ENCODE data around the gene MMP23B. TPM values are rescaled to one million over a fixed set of nuclear protein-coding genes. Genes with fewer than 3 reads are reported as not detected.
"Not testable (repeated sequence)": the region's sequence is repeated elsewhere in the genome, so short reads cannot be mapped to it uniquely, and the experiment has no call there.

The MMP23B gene
- total RNA-seq, 2 donors from 2014 or later = 14.7 to 19.9 TPM

DNA sequence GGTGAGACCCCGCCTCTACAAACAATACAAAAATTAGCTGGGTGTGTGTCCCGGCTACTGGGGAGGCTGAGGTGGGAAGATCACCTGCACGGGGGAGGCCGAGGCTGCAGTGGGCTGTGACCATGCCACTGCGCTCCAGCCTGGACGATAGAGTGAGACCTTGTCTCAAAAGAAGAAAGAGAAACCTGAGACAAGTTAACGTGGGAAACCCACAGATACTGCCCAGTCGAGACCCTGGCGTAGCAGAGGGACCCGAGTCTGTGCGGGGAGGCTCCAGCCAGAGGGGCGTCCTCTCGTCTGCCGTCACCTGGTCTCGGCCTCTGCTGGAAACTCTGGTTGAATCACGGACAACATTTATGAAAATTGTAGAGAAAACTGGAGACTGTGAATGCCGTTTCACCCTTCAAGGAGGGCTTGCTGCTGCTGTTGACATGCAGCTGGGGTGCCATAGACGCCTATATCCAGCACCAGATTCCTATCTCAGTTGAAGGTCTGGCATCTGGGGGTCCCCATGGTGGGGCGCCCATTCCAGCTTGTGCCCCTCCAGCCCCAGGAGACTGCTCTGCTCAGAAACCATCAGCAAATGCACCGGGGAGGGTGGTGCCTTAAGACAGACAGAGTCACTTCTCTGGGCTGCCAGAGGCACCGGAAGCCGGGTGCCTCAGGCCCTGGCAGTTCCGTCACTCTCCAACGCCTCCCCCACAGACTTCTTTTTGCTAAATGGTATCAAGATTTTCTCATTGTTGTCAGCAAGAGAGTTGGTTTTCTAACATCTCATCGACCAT is 40.4 kb downstream of the MMP23B start:
- no peak overlapping the region for H3K27ac Mint-ChIP-seq
- Histone ChIP-seq H3K27ac (ENCODE audit: low read depth, low read length) (no peak overlapping the region), H3K4me1 (ENCODE audit: control insufficient read depth, insufficient read depth, low read length) (no peaks in the 10 kb centered on the region), H3K36me3 (ENCODE audit: control insufficient read depth, insufficient read depth, low read length) (peaks cover 34% of the 10 kb centered on the region), H3K4me3 (ENCODE audit: low read length) (no peak overlapping the region), H3K9ac (ENCODE audit: extremely low read depth, low read length, poor library complexity, severe bottlenecking) (no peak overlapping the region), H3K27me3 (ENCODE audit: control insufficient read depth, insufficient read depth, low read length, poor library complexity, severe bottlenecking) (no peaks in the 10 kb centered on the region), H3K9me3 (ENCODE audit: control insufficient read depth, low read length) (no peaks in the 10 kb centered on the region)
- no peaks in the 10 kb centered on the region for H3K27me3 Mint-ChIP-seq (ENCODE audit: insufficient read depth)
- 95 to 96% methylated on average over 23 to 25 of the region's 25 CpGs for WGBS, 2 experiments (ENCODE audit: insufficient coverage in 1 of 2, insufficient read length in 1 of 2)
- no peak overlapping the region for H3K4me3 Mint-ChIP-seq
- H3K36me3 Mint-ChIP-seq (ENCODE audit: low read depth) = peaks cover 40% of the 10 kb centered on the region
- H3K9me3 Mint-ChIP-seq = no peaks in the 10 kb centered on the region
- TF ChIP-seq, protein P1, sequence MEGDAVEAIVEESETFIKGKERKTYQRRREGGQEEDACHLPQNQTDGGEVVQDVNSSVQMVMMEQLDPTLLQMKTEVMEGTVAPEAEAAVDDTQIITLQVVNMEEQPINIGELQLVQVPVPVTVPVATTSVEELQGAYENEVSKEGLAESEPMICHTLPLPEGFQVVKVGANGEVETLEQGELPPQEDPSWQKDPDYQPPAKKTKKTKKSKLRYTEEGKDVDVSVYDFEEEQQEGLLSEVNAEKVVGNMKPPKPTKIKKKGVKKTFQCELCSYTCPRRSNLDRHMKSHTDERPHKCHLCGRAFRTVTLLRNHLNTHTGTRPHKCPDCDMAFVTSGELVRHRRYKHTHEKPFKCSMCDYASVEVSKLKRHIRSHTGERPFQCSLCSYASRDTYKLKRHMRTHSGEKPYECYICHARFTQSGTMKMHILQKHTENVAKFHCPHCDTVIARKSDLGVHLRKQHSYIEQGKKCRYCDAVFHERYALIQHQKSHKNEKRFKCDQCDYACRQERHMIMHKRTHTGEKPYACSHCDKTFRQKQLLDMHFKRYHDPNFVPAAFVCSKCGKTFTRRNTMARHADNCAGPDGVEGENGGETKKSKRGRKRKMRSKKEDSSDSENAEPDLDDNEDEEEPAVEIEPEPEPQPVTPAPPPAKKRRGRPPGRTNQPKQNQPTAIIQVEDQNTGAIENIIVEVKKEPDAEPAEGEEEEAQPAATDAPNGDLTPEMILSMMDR (conservative IDR thresholded peaks at IDR 0.05) = no peak
- H3K4me1 Mint-ChIP-seq = no peaks in the 10 kb centered on the region
- no peak for DNase-seq

- Mint-ChIP-seq H3K4me1 (peaks cover 13% of the 10 kb centered on the region), H3K36me3 (ENCODE audit: low read depth) (peaks cover 38% of the 10 kb centered on the region)
- not testable (repeated sequence) for H3K4me1 ChIP-seq (ENCODE audit: control insufficient read depth, insufficient read depth, low read length); DNase-seq; H3K27ac ChIP-seq (ENCODE audit: low read depth, low read length); H3K4me3 Mint-ChIP-seq; H3K27ac Mint-ChIP-seq; H3K9me3 Mint-ChIP-seq; H3K27me3 Mint-ChIP-seq (ENCODE audit: insufficient read depth); H3K9ac ChIP-seq (ENCODE audit: extremely low read depth, low read length, poor library complexity, severe bottlenecking); H3K9me3 ChIP-seq (ENCODE audit: control insufficient read depth, low read length); H3K4me3 ChIP-seq (ENCODE audit: low read length); H3K27me3 ChIP-seq (ENCODE audit: control insufficient read depth, insufficient read depth, low read length, poor library complexity, severe bottlenecking)
- 20 to 86% methylated on average over 1 to 14 of the region's 21 CpGs for WGBS, 2 experiments (ENCODE audit: insufficient coverage in 1 of 2, insufficient read length in 1 of 2)
- H3K36me3 ChIP-seq (ENCODE audit: control insufficient read depth, insufficient read depth, low read length) = peaks cover 24% of the 10 kb centered on the region
These were observed 42.8 kb downstream of the MMP23B start for GRCh38 chr1:1674806-1675205.

GRCh38 chr1:1675218-1675617 is 43.2 kb downstream of the MMP23B start:
- H3K9me3 Mint-ChIP-seq = not testable (repeated sequence)

GRCh38 chr1:1676087-1676486 is 44.1 kb downstream of the MMP23B start:
- H3K4me3 ChIP-seq (ENCODE audit: low read length); H3K27ac ChIP-seq (ENCODE audit: low read depth, low read length); H3K27ac Mint-ChIP-seq; H3K9ac ChIP-seq (ENCODE audit: extremely low read depth, low read length, poor library complexity, severe bottlenecking); H3K4me1 ChIP-seq (ENCODE audit: control insufficient read depth, insufficient read depth, low read length); DNase-seq; H3K9me3 ChIP-seq (ENCODE audit: control insufficient read depth, low read length); H3K27me3 Mint-ChIP-seq (ENCODE audit: insufficient read depth); H3K9me3 Mint-ChIP-seq; H3K4me3 Mint-ChIP-seq; H3K27me3 ChIP-seq (ENCODE audit: control insufficient read depth, insufficient read depth, low read length, poor library complexity, severe bottlenecking): not testable (repeated sequence)
- H3K4me1 Mint-ChIP-seq = peaks cover 13% of the 10 kb centered on the region
- peaks cover 28% of the 10 kb centered on the region for H3K36me3 Mint-ChIP-seq (ENCODE audit: low read depth)
- H3K36me3 ChIP-seq (ENCODE audit: control insufficient read depth, insufficient read depth, low read length) = peaks cover 20% of the 10 kb centered on the region
- no CpG with 5 or more reads among the region's 21 CpGs for WGBS, 2 experiments (ENCODE audit: insufficient coverage in 1 of 2, insufficient read length in 1 of 2)

More at GRCh38 chr1:1675218-1675617, 43.2 kb downstream of the MMP23B start:
- WGBS, 2 experiments (ENCODE audit: insufficient coverage in 1 of 2, insufficient read length in 1 of 2) = 96% methylated on average over 5 of the region's 18 CpGs; no CpG with 5 or more reads in 1 of the 2 experiments
- H3K27ac Mint-ChIP-seq; H3K9me3 ChIP-seq (ENCODE audit: control insufficient read depth, low read length); H3K27ac ChIP-seq (ENCODE audit: low read depth, low read length); DNase-seq; H3K4me1 ChIP-seq (ENCODE audit: control insufficient read depth, insufficient read depth, low read length); H3K4me3 ChIP-seq (ENCODE audit: low read length); H3K9ac ChIP-seq (ENCODE audit: extremely low read depth, low read length, poor library complexity, severe bottlenecking); H3K27me3 Mint-ChIP-seq (ENCODE audit: insufficient read depth); H3K4me3 Mint-ChIP-seq; H3K27me3 ChIP-seq (ENCODE audit: control insufficient read depth, insufficient read depth, low read length, poor library complexity, severe bottlenecking): not testable (repeated sequence)
- Mint-ChIP-seq H3K36me3 (ENCODE audit: low read depth) (peaks cover 35% of the 10 kb centered on the region), H3K4me1 (peaks cover 13% of the 10 kb centered on the region)
- H3K36me3 ChIP-seq (ENCODE audit: control insufficient read depth, insufficient read depth, low read length) = peaks cover 21% of the 10 kb centered on the region

Data from endodermal cell (in vitro differentiated cells).